Trophoblast cell (in vitro differentiated cells and primary cell): ENCODE measurements around the gene GAS2L3.

Experiments used
- DNase-seq, 2 donors: peaks; one replicate each; pipeline ENCODE4 v3.0.0-alpha.2; 2016
- H2AFZ ChIP-seq: 2 replicates; pipeline ENCODE4 v1.6.1; 2013; ENCODE audit warnings: low read length, moderate library complexity, mild to moderate bottlenecking; ENCODE audit not compliant: insufficient read depth, poor library complexity
- H2AK5ac ChIP-seq: 2 replicates; pipeline ENCODE4 v1.6.1; 2013; ENCODE audit warnings: mild to moderate bottlenecking, low read length
- H2BK120ac ChIP-seq: 2 replicates; pipeline ENCODE4 v1.6.1; 2013; ENCODE audit warnings: low read length, mild to moderate bottlenecking, moderate library complexity; ENCODE audit not compliant: insufficient read depth, poor library complexity
- H2BK12ac ChIP-seq: 2 replicates; pipeline ENCODE4 v1.6.1; 2013; ENCODE audit warnings: mild to moderate bottlenecking, low read length, moderate library complexity
- H2BK5ac ChIP-seq: 2 replicates; pipeline ENCODE4 v1.6.1; 2013; ENCODE audit warnings: low read length, low read depth, moderate library complexity, mild to moderate bottlenecking; ENCODE audit not compliant: poor library complexity
- H3K14ac ChIP-seq: 2 replicates; pipeline ENCODE4 v1.6.1; 2013; ENCODE audit warnings: mild to moderate bottlenecking, low read length
- H3K18ac ChIP-seq: 2 replicates; pipeline ENCODE4 v1.6.1; 2013; ENCODE audit warnings: mild to moderate bottlenecking, low read length
- H3K23ac ChIP-seq: 2 replicates; pipeline ENCODE4 v1.6.1; 2013; ENCODE audit warnings: low read length
- H3K27ac ChIP-seq: 2 replicates; pipeline ENCODE4 v1.5.1; 2013; ENCODE audit warnings: low read depth, mild to moderate bottlenecking, inconsistent platforms, low read length, moderate library complexity
- H3K27me3 ChIP-seq: 2 replicates; pipeline ENCODE4 v1.6.1; 2013; ENCODE audit warnings: inconsistent platforms, mild to moderate bottlenecking, low read length, moderate library complexity; ENCODE audit not compliant: insufficient read depth
- H3K36me3 ChIP-seq, 2 experiments: 1 replicate in 1 of 2; 2 replicates in 1 of 2; pipeline ENCODE4 v1.6.1; 2013; ENCODE audit warnings: low read length in 2 of 2, mild to moderate bottlenecking in 2 of 2, moderate library complexity in 1 of 2; ENCODE audit not compliant: insufficient read depth in 2 of 2, control insufficient read depth in 1 of 2
- H3K4ac ChIP-seq: 2 replicates; pipeline ENCODE4 v1.6.1; 2013; ENCODE audit warnings: low read depth, mild to moderate bottlenecking, low read length, moderate library complexity
- H3K4me1 ChIP-seq, 2 experiments: 1 replicate in 1 of 2; 2 replicates in 1 of 2; pipeline ENCODE4 v1.6.1; 2013; ENCODE audit warnings: low read length in 2 of 2, mild to moderate bottlenecking in 2 of 2, moderate library complexity in 1 of 2; ENCODE audit not compliant: insufficient read depth in 2 of 2, control insufficient read depth in 1 of 2
- H3K4me2 ChIP-seq: 2 replicates; pipeline ENCODE4 v1.6.1; 2013; ENCODE audit warnings: inconsistent platforms, mild to moderate bottlenecking, low read length, moderate library complexity
- H3K4me3 ChIP-seq: 2 replicates; pipeline ENCODE4 v1.5.1; 2013; ENCODE audit warnings: mild to moderate bottlenecking, low read depth, low read length, inconsistent platforms
- H3K79me1 ChIP-seq: one replicate; pipeline ENCODE4 v1.6.1; 2013; ENCODE audit warnings: low read length
- H3K79me2 ChIP-seq: 2 replicates; pipeline ENCODE4 v1.6.1; 2013; ENCODE audit warnings: low read length, mild to moderate bottlenecking; ENCODE audit not compliant: control insufficient read depth, insufficient read depth, poor library complexity
- H3K9ac ChIP-seq: 2 replicates; pipeline ENCODE4 v1.6.1; 2013; ENCODE audit warnings: mild to moderate bottlenecking, low read length
- H3K9me3 ChIP-seq: 2 replicates; pipeline ENCODE4 v1.6.1; 2013; ENCODE audit warnings: low read depth, mild to moderate bottlenecking, control low read depth, inconsistent platforms, low read length; ENCODE audit not compliant: insufficient read depth
- H4K12ac ChIP-seq: 2 replicates; pipeline ENCODE4 v1.6.1; 2013; ENCODE audit warnings: low read depth, mild to moderate bottlenecking, low read length, moderate library complexity
- H4K8ac ChIP-seq: 2 replicates; pipeline ENCODE4 v1.6.1; 2013; ENCODE audit warnings: low read depth, mild to moderate bottlenecking, low read length, moderate library complexity
- H4K91ac ChIP-seq: one replicate; pipeline ENCODE4 v1.6.1; 2013; ENCODE audit warnings: low read depth, mild to moderate bottlenecking, low read length, moderate library complexity
- WGBS: extraction: QIAGEN DNeasy Blood & Tissue Kit; methylation state at CpG from one replicate; pipeline ENCODE4 v1.1.7; 2013; ENCODE audit warnings: missing lambda C conversion rate; ENCODE audit not compliant: insufficient read length, insufficient coverage; ENCODE audit errors: extremely low coverage; 5-methylcytosine and 5-hydroxymethylcytosine counted together

GAS2L3 gene

GRCh38 chr12:100545092-100545491, 28.4 kb upstream of the GAS2L3 start:
- no peak overlapping the region for H4K12ac ChIP-seq
- no peaks in the 10 kb centered on the region for H3K27me3 ChIP-seq
- H2AK5ac ChIP-seq, result no peak overlapping the region
- H2BK5ac ChIP-seq, result no peak overlapping the region
- WGBS, result no CpG with 5 or more reads among the region's 1 CpG
- H3K27ac ChIP-seq, result no peak overlapping the region
- H3K36me3 ChIP-seq, result no peaks in the 10 kb centered on the region
- H3K9ac ChIP-seq, result no peak overlapping the region
- H3K23ac ChIP-seq, result no peak overlapping the region
- no peak overlapping the region for H3K4me2 ChIP-seq
- H2BK12ac ChIP-seq, result no peak overlapping the region
- no peak overlapping the region for H2AFZ ChIP-seq
- no peak for DNase-seq
- no peaks in the 10 kb centered on the region for H3K79me2 ChIP-seq
- no peak overlapping the region for H2BK120ac ChIP-seq
- H3K14ac ChIP-seq, result no peak overlapping the region
- H3K4me3 ChIP-seq, result no peak overlapping the region
- no peak overlapping the region for H4K91ac ChIP-seq
- H3K79me1 ChIP-seq, result no peaks in the 10 kb centered on the region
- H3K4me1 ChIP-seq, result no peaks in the 10 kb centered on the region
- no peak overlapping the region for H3K18ac ChIP-seq
- H4K8ac ChIP-seq, result no peak overlapping the region
- no peak overlapping the region for H3K4ac ChIP-seq
- no peaks in the 10 kb centered on the region for H3K9me3 ChIP-seq

GRCh38 chr12:100553936-100554335, 19.5 kb upstream of the GAS2L3 start:
- H2AFZ ChIP-seq, result no peak overlapping the region
- H3K4me1 ChIP-seq, result no peaks in the 10 kb centered on the region
- no peak overlapping the region for H3K4me2 ChIP-seq
- H3K18ac ChIP-seq, result no peak overlapping the region
- H3K23ac ChIP-seq, result no peak overlapping the region
- no peak overlapping the region for H2BK120ac ChIP-seq
- no peaks in the 10 kb centered on the region for H3K9me3 ChIP-seq
- H2BK12ac ChIP-seq, result no peak overlapping the region
- no peak overlapping the region for H3K4ac ChIP-seq
- DNase-seq, result peak in 1 of 2 donors; percentile 45
- H2BK5ac ChIP-seq, result no peak overlapping the region
- no peak overlapping the region for H4K8ac ChIP-seq
- H3K79me1 ChIP-seq, result no peaks in the 10 kb centered on the region
- H3K27ac ChIP-seq, result no peak overlapping the region
- no peaks in the 10 kb centered on the region for H3K79me2 ChIP-seq
- H3K36me3 ChIP-seq, result no peaks in the 10 kb centered on the region
- H3K14ac ChIP-seq, result no peak overlapping the region
- no peak overlapping the region for H3K9ac ChIP-seq
- no CpG with 5 or more reads among the region's 3 CpGs for WGBS
- H3K4me3 ChIP-seq, result no peak overlapping the region
- H2AK5ac ChIP-seq, result no peak overlapping the region
- no peak overlapping the region for H4K12ac ChIP-seq
- H3K27me3 ChIP-seq, result no peaks in the 10 kb centered on the region
- no peak overlapping the region for H4K91ac ChIP-seq

GRCh38 chr12:100554608-100555077, 18.8 kb upstream of the GAS2L3 start:
- no peak overlapping the region for H2AK5ac ChIP-seq
- H4K91ac ChIP-seq, result no peak overlapping the region
- no peak overlapping the region for H3K14ac ChIP-seq
- no peak overlapping the region for H3K9ac ChIP-seq
- H3K4ac ChIP-seq, result no peak overlapping the region
- H3K4me2 ChIP-seq, result no peak overlapping the region
- H2BK120ac ChIP-seq, result no peak overlapping the region
- H3K79me1 ChIP-seq, result no peaks in the 10 kb centered on the region
- H3K27me3 ChIP-seq, result no peaks in the 10 kb centered on the region
- H2BK12ac ChIP-seq, result no peak overlapping the region
- no peak overlapping the region for H3K27ac ChIP-seq
- no peaks in the 10 kb centered on the region for H3K9me3 ChIP-seq
- no peak overlapping the region for H3K23ac ChIP-seq
- no peak overlapping the region for H4K12ac ChIP-seq
- H4K8ac ChIP-seq, result no peak overlapping the region
- no peaks in the 10 kb centered on the region for H3K4me1 ChIP-seq
- DNase-seq, result peak; percentile 48 to 94
- WGBS, result no CpG with 5 or more reads among the region's 1 CpG
- no peaks in the 10 kb centered on the region for H3K79me2 ChIP-seq
- no peak overlapping the region for H3K18ac ChIP-seq
- no peak overlapping the region for H3K4me3 ChIP-seq
- no peak overlapping the region for H2AFZ ChIP-seq
- H3K36me3 ChIP-seq, result no peaks in the 10 kb centered on the region
- H2BK5ac ChIP-seq, result no peak overlapping the region

GRCh38 chr12:100555722-100556121, 17.8 kb upstream of the GAS2L3 start:
- H3K79me2 ChIP-seq, result no peaks in the 10 kb centered on the region
- no peaks in the 10 kb centered on the region for H3K79me1 ChIP-seq
- no peak overlapping the region for H2AFZ ChIP-seq
- no peak overlapping the region for H3K14ac ChIP-seq
- no peaks in the 10 kb centered on the region for H3K4me1 ChIP-seq
- H4K12ac ChIP-seq, result no peak overlapping the region
- no peaks in the 10 kb centered on the region for H3K36me3 ChIP-seq
- H3K4me3 ChIP-seq, result no peak overlapping the region
- no peak overlapping the region for H2AK5ac ChIP-seq
- no peak overlapping the region for H2BK12ac ChIP-seq
- WGBS, result no CpG with 5 or more reads among the region's 2 CpGs
- no peaks in the 10 kb centered on the region for H3K9me3 ChIP-seq
- H3K18ac ChIP-seq, result no peak overlapping the region
- H2BK120ac ChIP-seq, result no peak overlapping the region
- no peak overlapping the region for H4K8ac ChIP-seq
- no peak overlapping the region for H3K23ac ChIP-seq
- H3K4me2 ChIP-seq, result no peak overlapping the region
- no peak overlapping the region for H3K4ac ChIP-seq
- H3K27me3 ChIP-seq, result no peaks in the 10 kb centered on the region
- no peak overlapping the region for H3K9ac ChIP-seq
- H3K27ac ChIP-seq, result no peak overlapping the region
- no peak overlapping the region for H4K91ac ChIP-seq
- DNase-seq, result no peak
- H2BK5ac ChIP-seq, result no peak overlapping the region
